Neural progenitor cell (in vitro differentiated cells): ENCODE measurements around the gene PLCB1. TPM values are rescaled to one million over a fixed set of nuclear protein-coding genes. Genes with fewer than 3 reads are reported as not detected.

Experiments used
- DNase-seq: peaks from one replicate; pipeline ENCODE4 v3.0.0-alpha.2; 2016; ENCODE audit warnings: low spot score
- H2AFZ ChIP-seq: fragments of 200-600 bp; sonication (generic); replicated peaks from 2 replicates; pipeline ENCODE4 v1.6.1; 2016; ENCODE audit warnings: antibody characterized with exemption
- H3F3A ChIP-seq: fragments of 200-600 bp; sonication (generic); 2 replicates; pipeline ENCODE4 v1.6.1; 2016; ENCODE audit warnings: antibody characterized with exemption, low read depth
- H3K27ac ChIP-seq: fragments of 200-600 bp; sonication (generic); 2 replicates; pipeline ENCODE4 v1.5.1; 2016; ENCODE audit warnings: mild to moderate bottlenecking
- H3K27me3 ChIP-seq: fragments of 200-600 bp; sonication (generic); 2 replicates; pipeline ENCODE4 v1.6.1; 2016; ENCODE audit warnings: mild to moderate bottlenecking, moderate library complexity
- H3K36me3 ChIP-seq: fragments of 200-600 bp; sonication (generic); 2 replicates; pipeline ENCODE4 v1.5.1; 2016
- H3K4me1 ChIP-seq: fragments of 200-600 bp; sonication (generic); 2 replicates; pipeline ENCODE4 v1.6.1; 2016; ENCODE audit warnings: mixed run types
- H3K4me2 ChIP-seq: fragments of 200-600 bp; sonication (generic); 2 replicates; pipeline ENCODE4 v1.6.1; 2016
- H3K4me3 ChIP-seq: fragments of 200-600 bp; sonication (generic); 2 replicates; pipeline ENCODE4 v1.5.1; 2016
- H3K79me2 ChIP-seq: fragments of 200-600 bp; sonication (generic); 2 replicates; pipeline ENCODE4 v1.6.1; 2016; ENCODE audit warnings: low read depth
- H3K9ac ChIP-seq: fragments of 200-600 bp; sonication (generic); 2 replicates; pipeline ENCODE4 v1.6.1; 2016
- H3K9me3 ChIP-seq: fragments of 200-600 bp; sonication (generic); 2 replicates; pipeline ENCODE4 v1.5.1; 2016; ENCODE audit warnings: low read depth
- H4K20me1 ChIP-seq: fragments of 200-600 bp; sonication (generic); 2 replicates; pipeline ENCODE4 v1.6.1; 2016; ENCODE audit warnings: low read depth
- H3K27ac Mint-ChIP-seq: 3 replicates; pipeline ENCODE4 v1.8.0; 2021; ENCODE audit warnings: mixed read lengths
- H3K27me3 Mint-ChIP-seq: 2 replicates; pipeline ENCODE4 v1.8.0; 2022; ENCODE audit warnings: low read depth, mild to moderate bottlenecking, inconsistent platforms, moderate library complexity, mixed read lengths; ENCODE audit not compliant: insufficient read depth
- H3K36me3 Mint-ChIP-seq: 3 replicates; pipeline ENCODE4 v1.8.0; 2021; ENCODE audit warnings: mixed read lengths
- H3K4me1 Mint-ChIP-seq: 3 replicates; pipeline ENCODE4 v1.8.0; 2021; ENCODE audit warnings: mixed read lengths
- H3K4me3 Mint-ChIP-seq: 3 replicates; pipeline ENCODE4 v1.8.0; 2021; ENCODE audit warnings: mild to moderate bottlenecking, moderate library complexity, mixed read lengths
- H3K9me3 Mint-ChIP-seq: 3 replicates; pipeline ENCODE4 v1.8.0; 2020; ENCODE audit warnings: mixed read lengths
- EZH2 ChIP-seq: fragments of 200-600 bp; sonication (generic); IDR thresholded peaks from 2 replicates; pipeline ENCODE4 v1.6.1; 2017; ENCODE audit warnings: antibody characterized with exemption, mild to moderate bottlenecking, moderate library complexity
- EZH2phosphoT487 ChIP-seq: fragments of 200-600 bp; sonication (generic); IDR thresholded peaks from 2 replicates; pipeline ENCODE4 v1.6.1; 2017; ENCODE audit warnings: antibody characterized with exemption
- total RNA-seq: library from RNA; depleted of rRNA; stranded (reverse); fragments of >200 nt; gene quantifications from 2 replicates; pipeline ENCODE4 v1.2.3, GENCODE V29; 2015; ENCODE audit warnings: low replicate concordance
- TF ChIP-seq, protein P1 (sequence below): fragments of 200-600 bp; sonication (generic); IDR thresholded peaks from 2 replicates; pipeline ENCODE4 v1.5.1; 2017; ENCODE audit warnings: antibody characterized with exemption, mild to moderate bottlenecking

The PLCB1 gene
- total RNA-seq, 1 donor from 2014 or later: 30.2 TPM

DNA sequence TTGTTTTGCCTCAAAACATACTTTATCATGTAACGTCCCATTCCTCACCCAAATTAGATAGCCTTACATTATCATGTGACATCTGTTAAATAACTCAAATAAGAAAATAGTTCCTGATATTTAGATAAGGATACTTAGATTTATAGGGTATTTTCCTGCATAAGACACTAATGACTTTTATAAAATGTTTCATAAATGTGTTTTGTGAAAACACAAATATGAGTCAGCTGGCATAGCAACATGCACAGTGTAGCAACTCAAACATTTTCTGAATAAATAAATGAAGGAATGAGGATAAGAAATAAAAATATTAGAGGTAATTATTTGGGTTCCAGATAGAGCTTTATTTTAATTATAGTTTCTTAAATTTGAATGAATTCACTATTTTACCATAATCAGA, 476.4 kb downstream of the PLCB1 start:
- Mint-ChIP-seq H3K27ac (no peak overlapping the region), H3K36me3 (no peaks in the 10 kb centered on the region), H3K27me3 (no peaks in the 10 kb centered on the region), H3K4me3 (no peak overlapping the region), H3K9me3 (peaks cover 2% of the 10 kb centered on the region), H3K4me1 (no peaks in the 10 kb centered on the region)
- no peak for TF ChIP-seq EZH2phosphoT487
- TF ChIP-seq EZH2: no peak
- TF ChIP-seq, protein P1, sequence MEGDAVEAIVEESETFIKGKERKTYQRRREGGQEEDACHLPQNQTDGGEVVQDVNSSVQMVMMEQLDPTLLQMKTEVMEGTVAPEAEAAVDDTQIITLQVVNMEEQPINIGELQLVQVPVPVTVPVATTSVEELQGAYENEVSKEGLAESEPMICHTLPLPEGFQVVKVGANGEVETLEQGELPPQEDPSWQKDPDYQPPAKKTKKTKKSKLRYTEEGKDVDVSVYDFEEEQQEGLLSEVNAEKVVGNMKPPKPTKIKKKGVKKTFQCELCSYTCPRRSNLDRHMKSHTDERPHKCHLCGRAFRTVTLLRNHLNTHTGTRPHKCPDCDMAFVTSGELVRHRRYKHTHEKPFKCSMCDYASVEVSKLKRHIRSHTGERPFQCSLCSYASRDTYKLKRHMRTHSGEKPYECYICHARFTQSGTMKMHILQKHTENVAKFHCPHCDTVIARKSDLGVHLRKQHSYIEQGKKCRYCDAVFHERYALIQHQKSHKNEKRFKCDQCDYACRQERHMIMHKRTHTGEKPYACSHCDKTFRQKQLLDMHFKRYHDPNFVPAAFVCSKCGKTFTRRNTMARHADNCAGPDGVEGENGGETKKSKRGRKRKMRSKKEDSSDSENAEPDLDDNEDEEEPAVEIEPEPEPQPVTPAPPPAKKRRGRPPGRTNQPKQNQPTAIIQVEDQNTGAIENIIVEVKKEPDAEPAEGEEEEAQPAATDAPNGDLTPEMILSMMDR: no peak
- Histone ChIP-seq H3K4me2 (no peak overlapping the region), H2AFZ (no peak overlapping the region), H3K27me3 (no peaks in the 10 kb centered on the region), H3K9me3 (no peaks in the 10 kb centered on the region), H3K4me1 (no peaks in the 10 kb centered on the region), H4K20me1 (no peaks in the 10 kb centered on the region), H3K36me3 (peaks cover 3% of the 10 kb centered on the region), H3K79me2 (peaks cover 9% of the 10 kb centered on the region), H3K9ac (no peak overlapping the region), H3K27ac (no peak overlapping the region), H3F3A (no peaks in the 10 kb centered on the region), H3K4me3 (no peak overlapping the region)
- DNase-seq: no peak

DNA sequence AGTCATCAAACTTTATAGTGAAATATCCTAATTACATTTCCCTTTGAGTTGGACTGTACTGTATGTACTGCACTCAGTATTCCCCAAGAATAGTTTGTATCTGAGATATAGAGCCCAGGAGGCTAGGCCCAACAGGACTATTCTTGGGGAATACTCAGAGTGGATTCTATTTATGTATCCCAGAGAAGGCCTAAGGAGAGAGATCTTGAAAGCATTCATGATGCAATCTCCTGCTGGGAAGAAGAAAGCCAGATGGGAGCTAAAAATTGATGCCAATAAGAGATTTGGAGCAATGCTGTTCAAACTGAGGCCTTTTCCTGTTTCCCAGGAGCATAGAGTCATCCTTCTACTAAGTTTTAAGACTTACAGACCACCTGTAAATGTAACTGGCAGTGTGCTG, 484.7 kb downstream of the PLCB1 start:
- TF ChIP-seq EZH2phosphoT487 (no peak), EZH2 (no peak)
- TF ChIP-seq, protein P1: no peak
- Mint-ChIP-seq H3K36me3 (no peaks in the 10 kb centered on the region), H3K27me3 (no peaks in the 10 kb centered on the region), H3K27ac (no peak overlapping the region), H3K4me3 (no peak overlapping the region), H3K4me1 (peaks cover 5% of the 10 kb centered on the region), H3K9me3 (no peaks in the 10 kb centered on the region)
- H3K9ac ChIP-seq: no peak overlapping the region
- no peaks in the 10 kb centered on the region for H3K36me3 ChIP-seq
- H3F3A ChIP-seq: no peaks in the 10 kb centered on the region
- peaks cover 5% of the 10 kb centered on the region for H3K4me1 ChIP-seq
- no peaks in the 10 kb centered on the region for H4K20me1 ChIP-seq
- no peak overlapping the region for H3K4me3 ChIP-seq
- no peak for DNase-seq
- no peaks in the 10 kb centered on the region for H3K79me2 ChIP-seq
- no peak overlapping the region for H3K4me2 ChIP-seq
- no peak overlapping the region for H3K27ac ChIP-seq
- H2AFZ ChIP-seq: no peak overlapping the region
- no peaks in the 10 kb centered on the region for H3K9me3 ChIP-seq
- H3K27me3 ChIP-seq: no peaks in the 10 kb centered on the region

DNA sequence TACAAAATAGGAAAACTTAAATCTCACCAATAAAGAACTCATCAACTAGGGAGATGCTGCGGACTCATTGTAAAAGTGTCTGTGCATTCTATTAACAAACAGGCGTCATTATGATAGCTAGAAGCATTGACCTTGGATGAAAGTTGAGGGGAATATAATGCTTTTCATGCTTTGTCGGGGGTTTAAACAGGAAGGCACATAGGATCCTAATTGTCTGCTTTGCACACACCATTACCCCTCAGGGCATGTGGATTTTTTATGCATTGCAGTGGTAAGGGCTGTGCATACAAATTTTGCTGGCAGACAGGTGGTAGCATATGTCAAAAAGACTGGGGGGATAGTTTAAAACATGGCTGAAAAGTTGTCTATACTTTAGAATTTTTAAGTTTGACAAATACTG, 488.9 kb downstream of the PLCB1 start:
- TF ChIP-seq EZH2phosphoT487 (no peak), EZH2 (no peak)
- TF ChIP-seq, protein P1: no peak
- Histone ChIP-seq H3F3A (no peaks in the 10 kb centered on the region), H3K9ac (no peak overlapping the region), H3K4me1 (peaks cover 5% of the 10 kb centered on the region), H3K36me3 (no peaks in the 10 kb centered on the region), H3K27me3 (no peaks in the 10 kb centered on the region), H4K20me1 (no peaks in the 10 kb centered on the region), H2AFZ (no peak overlapping the region), H3K79me2 (no peaks in the 10 kb centered on the region), H3K9me3 (no peaks in the 10 kb centered on the region), H3K4me2 (no peak overlapping the region), H3K4me3 (no peak overlapping the region), H3K27ac (no peak overlapping the region)
- peaks cover 6% of the 10 kb centered on the region for H3K27me3 Mint-ChIP-seq
- H3K27ac Mint-ChIP-seq: no peak overlapping the region
- no peaks in the 10 kb centered on the region for H3K9me3 Mint-ChIP-seq
- peaks cover 7% of the 10 kb centered on the region for H3K4me1 Mint-ChIP-seq
- no peaks in the 10 kb centered on the region for H3K36me3 Mint-ChIP-seq
- H3K4me3 Mint-ChIP-seq: no peak overlapping the region
- no peak for DNase-seq

DNA sequence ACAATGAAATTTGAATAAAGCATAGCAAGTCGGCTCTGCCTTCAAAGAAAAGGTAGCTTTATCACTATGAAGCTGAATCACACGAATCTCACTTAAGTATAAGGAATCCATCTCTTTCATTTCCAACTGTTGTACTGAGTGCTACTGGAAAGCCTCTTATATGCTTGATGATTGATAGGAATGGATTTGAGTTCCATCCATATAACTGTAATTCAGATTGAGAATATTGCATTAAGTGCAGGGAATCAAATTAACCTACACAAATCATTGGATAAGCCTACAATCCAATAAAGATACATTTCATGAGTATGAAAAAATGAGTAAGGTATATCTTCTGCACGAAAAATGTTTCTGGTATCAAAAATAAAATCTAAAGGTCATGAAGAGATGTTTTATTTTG, 492.0 kb downstream of the PLCB1 start:
- Histone ChIP-seq H3F3A (no peaks in the 10 kb centered on the region), H3K9ac (no peak overlapping the region), H3K27ac (no peak overlapping the region), H3K36me3 (no peaks in the 10 kb centered on the region), H3K4me3 (no peak overlapping the region), H3K4me1 (no peaks in the 10 kb centered on the region), H2AFZ (no peak overlapping the region), H3K4me2 (no peak overlapping the region), H4K20me1 (no peaks in the 10 kb centered on the region), H3K27me3 (no peaks in the 10 kb centered on the region), H3K79me2 (no peaks in the 10 kb centered on the region), H3K9me3 (no peaks in the 10 kb centered on the region)
- no peak for TF ChIP-seq EZH2
- TF ChIP-seq, protein P1: no peak
- no peak for TF ChIP-seq EZH2phosphoT487
- H3K36me3 Mint-ChIP-seq: peaks cover 2% of the 10 kb centered on the region
- DNase-seq: no peak
- H3K27me3 Mint-ChIP-seq: peaks cover 6% of the 10 kb centered on the region
- no peak overlapping the region for H3K4me3 Mint-ChIP-seq
- H3K4me1 Mint-ChIP-seq: peaks cover 7% of the 10 kb centered on the region
- H3K9me3 Mint-ChIP-seq: no peaks in the 10 kb centered on the region
- no peak overlapping the region for H3K27ac Mint-ChIP-seq
